Calu3 (cell line): Measurements from ENCODE around the gene PILRA. TPM values are rescaled to one million over a fixed set of nuclear protein-coding genes. Genes with fewer than 3 reads are reported as not detected.

ENCODE experiments used
- BruUV-seq: library from RNA; stranded (reverse); fragments of 400-500 nt; replicated peaks from 2 replicates; lab custom pipeline; 2021; lab: Mats Ljungman, UMichigan
- CTCF ChIA-PET: fragments of 300-600 bp; sonication (Branson Sonifier 250); formaldehyde crosslinking; loops from one replicate; lab custom pipeline; 2022; ENCODE audit warnings: antibody characterized with exemption; lab: Charles Lee
- DNase-seq: peaks from one replicate; pipeline ENCODE4 v3.0.0; 2022
- H3K27ac Mint-ChIP-seq: one replicate; pipeline ENCODE4 v1.8.0; 2022; ENCODE audit warnings: mixed read lengths; ENCODE audit not compliant: unreplicated experiment
- H3K27me3 Mint-ChIP-seq: one replicate; pipeline ENCODE4 v1.8.0; 2022; ENCODE audit warnings: mixed read lengths; ENCODE audit not compliant: unreplicated experiment
- H3K36me3 Mint-ChIP-seq: one replicate; pipeline ENCODE4 v1.8.0; 2022; ENCODE audit warnings: mild to moderate bottlenecking, moderate library complexity, mixed read lengths; ENCODE audit not compliant: insufficient read depth, unreplicated experiment
- H3K4me1 Mint-ChIP-seq: one replicate; pipeline ENCODE4 v1.8.0; 2022; ENCODE audit warnings: mild to moderate bottlenecking, low read depth, mixed read lengths; ENCODE audit not compliant: unreplicated experiment
- H3K4me3 Mint-ChIP-seq: one replicate; pipeline ENCODE4 v1.8.0; 2022; ENCODE audit warnings: mild to moderate bottlenecking, low read depth, moderate library complexity, mixed read lengths; ENCODE audit not compliant: unreplicated experiment
- H3K9me3 Mint-ChIP-seq: one replicate; pipeline ENCODE4 v1.8.0; 2022; ENCODE audit warnings: low read depth, mixed read lengths; ENCODE audit not compliant: unreplicated experiment
- CTCF ChIP-seq: fragments of 200-600 bp; IDR thresholded peaks from one replicate; pipeline ENCODE4 v1.8.0; 2022; ENCODE audit warnings: antibody characterized with exemption; ENCODE audit not compliant: unreplicated experiment
- intact Hi-C: fragments of 100-400 bp; cut with micrococcal nuclease; formaldehyde crosslinking; loops from one replicate; pipeline ENCODE4 v1.10.0; 2022; ENCODE audit not compliant: unreplicated experiment
- total RNA-seq: library from RNA; stranded (reverse); gene quantifications from 2 replicates; pipeline ENCODE4 v1.2.3, GENCODE V29; 2022

Gene PILRA
- total RNA-seq, 1 experiment from 2014 or later: 3.1 TPM

- H3K4me3 Mint-ChIP-seq: no peak overlapping the region
- peaks cover 29% of the 10 kb centered on the region for H3K36me3 Mint-ChIP-seq
- no peaks in the 10 kb centered on the region for H3K27me3 Mint-ChIP-seq
- TF ChIP-seq CTCF: no peak
- intact Hi-C loops: no loop called here
- H3K4me1 Mint-ChIP-seq: no peaks in the 10 kb centered on the region
- no peak overlapping the region for H3K27ac Mint-ChIP-seq
- CTCF ChIA-PET: no interaction called here
- no peak for DNase-seq
- no peaks in the 10 kb centered on the region for H3K9me3 Mint-ChIP-seq
- BruUV-seq: no TSS peak
These were observed 3.0 kb upstream of the PILRA start for GRCh38 chr7:100370303-100370702.

GRCh38 chr7:100370746-100371145, 2.5 kb upstream of the PILRA start:
- DNase-seq: no peak
- peaks cover 26% of the 10 kb centered on the region for H3K36me3 Mint-ChIP-seq
- H3K4me1 Mint-ChIP-seq: no peaks in the 10 kb centered on the region
- no peaks in the 10 kb centered on the region for H3K9me3 Mint-ChIP-seq
- no peak overlapping the region for H3K4me3 Mint-ChIP-seq
- TF ChIP-seq CTCF: no peak
- CTCF ChIA-PET: no interaction called here
- BruUV-seq: no TSS peak
- intact Hi-C loops: no loop called here
- H3K27me3 Mint-ChIP-seq: no peaks in the 10 kb centered on the region
- no peak overlapping the region for H3K27ac Mint-ChIP-seq

GRCh38 chr7:100371561-100372171, 1.6 kb upstream of the PILRA start:
- DNase-seq: no peak
- Mint-ChIP-seq H3K36me3 (peaks cover 17% of the 10 kb centered on the region), H3K4me3 (no peak overlapping the region), H3K27me3 (no peaks in the 10 kb centered on the region), H3K27ac (no peak overlapping the region), H3K9me3 (no peaks in the 10 kb centered on the region), H3K4me1 (no peaks in the 10 kb centered on the region)
- CTCF ChIA-PET: interaction anchor here (0.6 kb wide), 1 partner anchor 203 kb away, joined by 3 read pairs; the partner anchor contains the start of gene GAL3ST4
- intact Hi-C loops: no loop called here
- TF ChIP-seq CTCF: no peak
- no TSS peak for BruUV-seq

- H3K4me1 Mint-ChIP-seq: no peaks in the 10 kb centered on the region
These were observed 1.0 kb upstream of the PILRA start for GRCh38 chr7:100372256-100372655.

More at GRCh38 chr7:100372256-100372655, 1.0 kb upstream of the PILRA start:
- no peak overlapping the region for H3K4me3 Mint-ChIP-seq
- H3K27ac Mint-ChIP-seq: no peak overlapping the region
- CTCF ChIA-PET: interaction anchor here (0.6 kb wide), 1 partner anchor 204 kb away, joined by 3 read pairs; the partner anchor contains the start of gene GAL3ST4
- intact Hi-C loops: no loop called here
- no peaks in the 10 kb centered on the region for H3K9me3 Mint-ChIP-seq
- H3K27me3 Mint-ChIP-seq: no peaks in the 10 kb centered on the region
- DNase-seq: no peak
- H3K36me3 Mint-ChIP-seq: peaks cover 11% of the 10 kb centered on the region
- BruUV-seq: no TSS peak
- TF ChIP-seq CTCF: no peak
